Measurements from ENCODE around the gene LSM4. TPM values are rescaled to one million over a fixed set of nuclear protein-coding genes. Genes with fewer than 3 reads are reported as not detected.

The LSM4 gene
- total and polyA plus RNA-seq, 2 of the 13 experiments (the other 11 are each of a cell fraction or from before 2014, with no cell fraction given), result 65.8 to 166 TPM

DNA sequence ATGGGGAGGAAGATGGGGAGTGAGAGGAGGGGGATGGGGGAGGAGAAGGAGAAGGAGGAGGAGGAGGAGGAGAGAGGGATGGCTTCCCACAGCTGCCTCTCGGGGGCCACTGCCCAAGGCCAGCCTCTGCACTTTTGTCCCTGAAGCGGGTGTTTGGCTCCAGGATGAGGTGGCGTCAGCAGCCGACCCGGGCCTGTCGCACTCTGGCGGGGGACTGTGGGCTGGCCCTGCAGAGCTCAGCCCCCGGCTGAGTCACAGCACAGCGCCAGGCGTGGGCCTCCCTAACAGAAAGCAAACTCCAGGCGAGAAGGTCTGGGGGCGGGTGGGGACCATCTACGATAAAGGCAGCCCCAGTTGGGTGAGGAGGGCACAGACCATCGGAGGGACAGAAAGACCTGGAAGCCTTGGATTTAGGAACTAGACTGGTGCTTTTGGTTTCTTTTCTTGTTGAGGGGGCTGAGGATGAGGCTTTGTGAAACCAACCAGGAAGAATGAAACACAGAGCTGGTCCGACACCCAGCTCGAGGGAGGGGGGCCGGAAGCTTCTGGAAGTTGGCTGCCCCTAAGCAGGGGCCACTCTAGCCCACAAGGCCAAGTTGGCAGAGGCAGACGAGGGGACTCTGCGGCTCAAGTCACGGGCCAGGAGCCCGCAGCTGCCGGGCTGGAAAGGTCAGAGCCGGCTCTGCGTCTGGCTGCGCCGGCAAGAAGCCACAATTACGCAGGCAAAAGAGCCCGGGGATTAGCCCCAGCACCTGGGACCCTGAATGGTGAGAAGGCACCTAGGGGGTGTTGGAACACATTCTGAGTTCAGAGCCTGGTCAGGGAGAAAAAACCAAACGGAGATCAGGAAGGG lies 18.2 kb downstream of the LSM4 start (continued):
- TF ChIP-seq, protein P1, sequence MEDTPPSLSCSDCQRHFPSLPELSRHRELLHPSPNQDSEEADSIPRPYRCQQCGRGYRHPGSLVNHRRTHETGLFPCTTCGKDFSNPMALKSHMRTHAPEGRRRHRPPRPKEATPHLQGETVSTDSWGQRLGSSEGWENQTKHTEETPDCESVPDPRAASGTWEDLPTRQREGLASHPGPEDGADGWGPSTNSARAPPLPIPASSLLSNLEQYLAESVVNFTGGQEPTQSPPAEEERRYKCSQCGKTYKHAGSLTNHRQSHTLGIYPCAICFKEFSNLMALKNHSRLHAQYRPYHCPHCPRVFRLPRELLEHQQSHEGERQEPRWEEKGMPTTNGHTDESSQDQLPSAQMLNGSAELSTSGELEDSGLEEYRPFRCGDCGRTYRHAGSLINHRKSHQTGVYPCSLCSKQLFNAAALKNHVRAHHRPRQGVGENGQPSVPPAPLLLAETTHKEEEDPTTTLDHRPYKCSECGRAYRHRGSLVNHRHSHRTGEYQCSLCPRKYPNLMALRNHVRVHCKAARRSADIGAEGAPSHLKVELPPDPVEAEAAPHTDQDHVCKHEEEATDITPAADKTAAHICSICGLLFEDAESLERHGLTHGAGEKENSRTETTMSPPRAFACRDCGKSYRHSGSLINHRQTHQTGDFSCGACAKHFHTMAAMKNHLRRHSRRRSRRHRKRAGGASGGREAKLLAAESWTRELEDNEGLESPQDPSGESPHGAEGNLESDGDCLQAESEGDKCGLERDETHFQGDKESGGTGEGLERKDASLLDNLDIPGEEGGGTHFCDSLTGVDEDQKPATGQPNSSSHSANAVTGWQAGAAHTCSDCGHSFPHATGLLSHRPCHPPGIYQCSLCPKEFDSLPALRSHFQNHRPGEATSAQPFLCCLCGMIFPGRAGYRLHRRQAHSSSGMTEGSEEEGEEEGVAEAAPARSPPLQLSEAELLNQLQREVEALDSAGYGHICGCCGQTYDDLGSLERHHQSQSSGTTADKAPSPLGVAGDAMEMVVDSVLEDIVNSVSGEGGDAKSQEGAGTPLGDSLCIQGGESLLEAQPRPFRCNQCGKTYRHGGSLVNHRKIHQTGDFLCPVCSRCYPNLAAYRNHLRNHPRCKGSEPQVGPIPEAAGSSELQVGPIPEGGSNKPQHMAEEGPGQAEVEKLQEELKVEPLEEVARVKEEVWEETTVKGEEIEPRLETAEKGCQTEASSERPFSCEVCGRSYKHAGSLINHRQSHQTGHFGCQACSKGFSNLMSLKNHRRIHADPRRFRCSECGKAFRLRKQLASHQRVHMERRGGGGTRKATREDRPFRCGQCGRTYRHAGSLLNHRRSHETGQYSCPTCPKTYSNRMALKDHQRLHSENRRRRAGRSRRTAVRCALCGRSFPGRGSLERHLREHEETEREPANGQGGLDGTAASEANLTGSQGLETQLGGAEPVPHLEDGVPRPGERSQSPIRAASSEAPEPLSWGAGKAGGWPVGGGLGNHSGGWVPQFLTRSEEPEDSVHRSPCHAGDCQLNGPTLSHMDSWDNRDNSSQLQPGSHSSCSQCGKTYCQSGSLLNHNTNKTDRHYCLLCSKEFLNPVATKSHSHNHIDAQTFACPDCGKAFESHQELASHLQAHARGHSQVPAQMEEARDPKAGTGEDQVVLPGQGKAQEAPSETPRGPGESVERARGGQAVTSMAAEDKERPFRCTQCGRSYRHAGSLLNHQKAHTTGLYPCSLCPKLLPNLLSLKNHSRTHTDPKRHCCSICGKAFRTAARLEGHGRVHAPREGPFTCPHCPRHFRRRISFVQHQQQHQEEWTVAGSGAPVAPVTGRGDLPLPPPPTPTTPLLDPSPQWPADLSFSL (CRISPR knock-in tag; IDR thresholded peaks at IDR 0.05), result no peak
- TF ChIP-seq SRSF1 (optimal IDR thresholded peaks at IDR 0.05; ENCODE audit: low read depth, low read length), result no peak
- peak; percentile 74 for TF ChIP-seq ZNF792 (CRISPR knock-in tag; IDR thresholded peaks at IDR 0.05)
- TF ChIP-seq FOXJ3 (CRISPR knock-in tag; IDR thresholded peaks at IDR 0.05; ENCODE audit: borderline replicate concordance), result no peak
- TF ChIP-seq TCF7L2 (IDR thresholded peaks at IDR 0.05; ENCODE audit: low read depth, low read length), result no peak
- peak; percentile 77; the same call in 1 of the 2 replicates for TF ChIP-seq ZNF44 (CRISPR knock-in tag; IDR thresholded peaks at IDR 0.05)
- no peak for TF ChIP-seq SMARCC2 (IDR thresholded peaks at IDR 0.05)
- TF ChIP-seq SRSF9 (IDR thresholded peaks at IDR 0.05; ENCODE audit: borderline replicate concordance, insufficient read depth, low read depth, low read length, poor library complexity, severe bottlenecking), result no peak
- TF ChIP-seq, protein P2, sequence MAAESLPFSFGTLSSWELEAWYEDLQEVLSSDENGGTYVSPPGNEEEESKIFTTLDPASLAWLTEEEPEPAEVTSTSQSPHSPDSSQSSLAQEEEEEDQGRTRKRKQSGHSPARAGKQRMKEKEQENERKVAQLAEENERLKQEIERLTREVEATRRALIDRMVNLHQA (CRISPR knock-in tag; IDR thresholded peaks at IDR 0.05), result no peak
- TF ChIP-seq KLF13 (CRISPR knock-in tag; IDR thresholded peaks at IDR 0.05), result no peak
- no peak for TF ChIP-seq ONECUT2 (CRISPR knock-in tag; IDR thresholded peaks at IDR 0.05)
- TF ChIP-seq, protein P3, sequence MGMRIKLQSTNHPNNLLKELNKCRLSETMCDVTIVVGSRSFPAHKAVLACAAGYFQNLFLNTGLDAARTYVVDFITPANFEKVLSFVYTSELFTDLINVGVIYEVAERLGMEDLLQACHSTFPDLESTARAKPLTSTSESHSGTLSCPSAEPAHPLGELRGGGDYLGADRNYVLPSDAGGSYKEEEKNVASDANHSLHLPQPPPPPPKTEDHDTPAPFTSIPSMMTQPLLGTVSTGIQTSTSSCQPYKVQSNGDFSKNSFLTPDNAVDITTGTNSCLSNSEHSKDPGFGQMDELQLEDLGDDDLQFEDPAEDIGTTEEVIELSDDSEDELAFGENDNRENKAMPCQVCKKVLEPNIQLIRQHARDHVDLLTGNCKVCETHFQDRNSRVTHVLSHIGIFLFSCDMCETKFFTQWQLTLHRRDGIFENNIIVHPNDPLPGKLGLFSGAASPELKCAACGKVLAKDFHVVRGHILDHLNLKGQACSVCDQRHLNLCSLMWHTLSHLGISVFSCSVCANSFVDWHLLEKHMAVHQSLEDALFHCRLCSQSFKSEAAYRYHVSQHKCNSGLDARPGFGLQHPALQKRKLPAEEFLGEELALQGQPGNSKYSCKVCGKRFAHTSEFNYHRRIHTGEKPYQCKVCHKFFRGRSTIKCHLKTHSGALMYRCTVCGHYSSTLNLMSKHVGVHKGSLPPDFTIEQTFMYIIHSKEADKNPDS (CRISPR knock-in tag; IDR thresholded peaks at IDR 0.05), result no peak
- TF ChIP-seq, protein P4, sequence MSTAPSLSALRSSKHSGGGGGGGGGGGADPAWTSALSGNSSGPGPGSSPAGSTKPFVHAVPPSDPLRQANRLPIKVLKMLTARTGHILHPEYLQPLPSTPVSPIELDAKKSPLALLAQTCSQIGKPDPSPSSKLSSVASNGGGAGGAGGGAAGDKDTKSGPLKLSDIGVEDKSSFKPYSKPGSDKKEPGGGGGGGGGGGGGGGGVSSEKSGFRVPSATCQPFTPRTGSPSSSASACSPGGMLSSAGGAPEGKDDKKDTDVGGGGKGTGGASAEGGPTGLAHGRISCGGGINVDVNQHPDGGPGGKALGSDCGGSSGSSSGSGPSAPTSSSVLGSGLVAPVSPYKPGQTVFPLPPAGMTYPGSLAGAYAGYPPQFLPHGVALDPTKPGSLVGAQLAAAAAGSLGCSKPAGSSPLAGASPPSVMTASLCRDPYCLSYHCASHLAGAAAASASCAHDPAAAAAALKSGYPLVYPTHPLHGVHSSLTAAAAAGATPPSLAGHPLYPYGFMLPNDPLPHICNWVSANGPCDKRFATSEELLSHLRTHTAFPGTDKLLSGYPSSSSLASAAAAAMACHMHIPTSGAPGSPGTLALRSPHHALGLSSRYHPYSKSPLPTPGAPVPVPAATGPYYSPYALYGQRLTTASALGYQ (CRISPR knock-in tag; IDR thresholded peaks at IDR 0.05), result no peak
- TF ChIP-seq, protein P5, sequence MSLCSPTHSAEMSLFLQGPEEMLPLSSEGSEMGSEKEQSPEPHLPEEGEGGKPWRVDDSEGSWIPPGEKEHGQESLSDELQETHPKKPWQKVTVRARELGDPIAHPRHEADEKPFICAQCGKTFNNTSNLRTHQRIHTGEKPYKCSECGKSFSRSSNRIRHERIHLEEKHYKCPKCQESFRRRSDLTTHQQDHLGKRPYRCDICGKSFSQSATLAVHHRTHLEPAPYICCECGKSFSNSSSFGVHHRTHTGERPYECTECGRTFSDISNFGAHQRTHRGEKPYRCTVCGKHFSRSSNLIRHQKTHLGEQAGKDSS (CRISPR knock-in tag; IDR thresholded peaks at IDR 0.05; ENCODE audit: borderline replicate concordance, low read depth), result peak; percentile 65; the same call in 1 of the 2 replicates
